GM23338 (cell line): ENCODE measurements around the gene EHD1. TPM values are rescaled to one million over a fixed set of nuclear protein-coding genes. Genes with fewer than 3 reads are reported as not detected.

Experiments
- ATAC-seq: fragments of 200-7000 bp; cut with Tn5 transposase; 3 replicates; pipeline ENCODE4 v1.9.1; 2020
- DNase-seq: peaks from one replicate; pipeline ENCODE4 v3.0.0-alpha.2; 2015; ENCODE audit warnings: low spot score
- H2AFZ ChIP-seq: fragments of 200-600 bp; sonication (generic); 2 replicates; pipeline ENCODE4 v1.8.0; 2016; ENCODE audit warnings: antibody characterized with exemption, mild to moderate bottlenecking, moderate library complexity
- H3F3A ChIP-seq: fragments of 200-600 bp; sonication (generic); replicated peaks from 2 replicates; pipeline ENCODE4 v1.8.0; 2017; ENCODE audit warnings: antibody characterized with exemption, mixed run types, low read depth
- H3K27ac ChIP-seq: fragments of 200-600 bp; sonication (generic); 2 replicates; pipeline ENCODE4 v1.6.1; 2016; ENCODE audit warnings: low read depth
- H3K27me3 ChIP-seq: fragments of 200-600 bp; sonication (generic); 2 replicates; pipeline ENCODE4 v1.8.0; 2016; ENCODE audit warnings: mild to moderate bottlenecking, mixed run types, moderate library complexity; ENCODE audit not compliant: insufficient read depth
- H3K36me3 ChIP-seq: fragments of 200-600 bp; sonication (generic); 2 replicates; pipeline ENCODE4 v1.8.0; 2016; ENCODE audit warnings: mild to moderate bottlenecking; ENCODE audit not compliant: insufficient read depth
- H3K4me1 ChIP-seq: fragments of 200-600 bp; sonication (generic); 2 replicates; pipeline ENCODE4 v1.8.0; 2016; ENCODE audit warnings: mild to moderate bottlenecking, moderate library complexity; ENCODE audit not compliant: insufficient read depth
- H3K4me2 ChIP-seq: fragments of 200-600 bp; sonication (generic); 2 replicates; pipeline ENCODE4 v1.7.1; 2017; ENCODE audit warnings: mixed run types
- H3K4me3 ChIP-seq: fragments of 200-600 bp; sonication (generic); 2 replicates; pipeline ENCODE4 v1.6.1; 2016; ENCODE audit warnings: mixed run types
- H3K79me2 ChIP-seq: fragments of 200-600 bp; sonication (generic); replicated peaks from 2 replicates; pipeline ENCODE4 v1.8.0; 2017; ENCODE audit warnings: mild to moderate bottlenecking; ENCODE audit not compliant: insufficient read depth
- H3K9me2 ChIP-seq: fragments of 200-600 bp; sonication (generic); 2 replicates; pipeline ENCODE4 v1.8.0; 2017; ENCODE audit not compliant: insufficient read depth
- H4K20me1 ChIP-seq: fragments of 200-600 bp; sonication (generic); replicated peaks from 2 replicates; pipeline ENCODE4 v1.8.0; 2017; ENCODE audit warnings: mild to moderate bottlenecking; ENCODE audit not compliant: insufficient read depth
- H3K27ac Mint-ChIP-seq: 2 replicates; pipeline ENCODE4 v1.8.0; 2020; ENCODE audit warnings: inconsistent platforms, mild to moderate bottlenecking, moderate library complexity, mixed read lengths
- H3K27me3 Mint-ChIP-seq: 3 replicates; pipeline ENCODE4 v1.8.0; 2022; ENCODE audit warnings: low read depth, mild to moderate bottlenecking, moderate library complexity, mixed read lengths, inconsistent platforms; ENCODE audit not compliant: insufficient read depth, poor library complexity
- H3K36me3 Mint-ChIP-seq: 3 replicates; pipeline ENCODE4 v1.8.0; 2021; ENCODE audit warnings: low read depth, mild to moderate bottlenecking, inconsistent platforms, moderate library complexity, mixed read lengths
- H3K4me1 Mint-ChIP-seq: 3 replicates; pipeline ENCODE4 v1.8.0; 2020; ENCODE audit warnings: mild to moderate bottlenecking, inconsistent platforms, mixed read lengths
- H3K4me3 Mint-ChIP-seq: 3 replicates; pipeline ENCODE4 v1.8.0; 2021; ENCODE audit warnings: moderate library complexity, mild to moderate bottlenecking, inconsistent platforms, mixed read lengths
- H3K9me3 Mint-ChIP-seq: 3 replicates; pipeline ENCODE4 v1.8.0; 2020; ENCODE audit warnings: moderate library complexity, mild to moderate bottlenecking, inconsistent platforms, mixed read lengths
- CREB1 ChIP-seq: fragments of 250-450 bp; sonication (Bioruptor Pico); IDR thresholded peaks from 2 replicates; pipeline ENCODE4 v1.5.0; 2020; ENCODE audit warnings: low read depth, mild to moderate bottlenecking, moderate library complexity
- ETS1 ChIP-seq: IDR thresholded peaks from 2 replicates; pipeline ENCODE4 v1.6.1; 2016; ENCODE audit warnings: antibody characterized with exemption
- EZH2 ChIP-seq: fragments of 200-600 bp; sonication (generic); IDR thresholded peaks from one replicate; pipeline ENCODE4 v1.8.0; 2017; ENCODE audit warnings: antibody characterized with exemption, mild to moderate bottlenecking, low read depth; ENCODE audit not compliant: unreplicated experiment
- EZH2phosphoT487 ChIP-seq: fragments of 200-600 bp; sonication (generic); IDR thresholded peaks from one replicate; pipeline ENCODE4 v1.8.1; 2018; ENCODE audit warnings: antibody characterized with exemption; ENCODE audit not compliant: unreplicated experiment
- JUNB ChIP-seq: IDR thresholded peaks from one replicate; pipeline ENCODE4 v1.6.1; 2016; ENCODE audit warnings: antibody characterized with exemption; ENCODE audit not compliant: unreplicated experiment
- NANOG ChIP-seq: IDR thresholded peaks from 2 replicates; pipeline ENCODE4 v1.6.1; 2016; ENCODE audit warnings: antibody characterized with exemption, borderline replicate concordance
- POLR2AphosphoS5 ChIP-seq: IDR thresholded peaks from 2 replicates; pipeline ENCODE4 v1.6.1; 2016; ENCODE audit warnings: antibody characterized with exemption, low read depth
- REST ChIP-seq: IDR thresholded peaks from one replicate; pipeline ENCODE4 v1.6.1; 2018; ENCODE audit warnings: antibody characterized with exemption; ENCODE audit not compliant: unreplicated experiment
- STAT1 ChIP-seq: IDR thresholded peaks from one replicate; pipeline ENCODE4 v1.6.1; 2016; ENCODE audit warnings: antibody characterized with exemption; ENCODE audit not compliant: unreplicated experiment
- ZNF114 ChIP-seq: fragments of 250-450 bp; sonication (Bioruptor Pico); IDR thresholded peaks from 2 replicates; pipeline ENCODE4 v1.5.0; 2020; ENCODE audit warnings: mild to moderate bottlenecking, moderate library complexity
- ZNF331 ChIP-seq: fragments of 250-450 bp; sonication (Bioruptor Pico); IDR thresholded peaks from 2 replicates; pipeline ENCODE4 v1.5.0; 2020; ENCODE audit warnings: low read depth, mild to moderate bottlenecking, moderate library complexity
- ZNF462 ChIP-seq: fragments of 250-450 bp; sonication (Bioruptor Pico); IDR thresholded peaks from 2 replicates; pipeline ENCODE4 v1.5.0; 2020; ENCODE audit warnings: mild to moderate bottlenecking, moderate library complexity
- polyA plus RNA-seq: library from polyadenylated mRNA; unstranded; fragments of >200 nt; fragmentation: Nextera tagmentation; extraction: Ambion mirVana; gene quantifications from 2 replicates; pipeline ENCODE4 v1.2.1, GENCODE V29; 2016
- total RNA-seq: library from RNA; depleted of rRNA; stranded (reverse); fragments of >200 nt; shearing (Covaris generic); gene quantifications from 2 replicates; pipeline ENCODE4 v1.2.3, GENCODE V29; 2014
- TF ChIP-seq, protein P1 (sequence below), 2 experiments: fragments of 200-600 bp in 1 of 2; sonication (generic) in 1 of 2; conservative IDR thresholded peaks; 2 replicates each; pipeline versions ENCODE4 v1.5.1 to v1.6.1; 2016 to 2017; ENCODE audit warnings: antibody characterized with exemption in 2 of 2, low read depth in 2 of 2, mild to moderate bottlenecking in 2 of 2, moderate library complexity in 1 of 2

The EHD1 gene
- total and polyA plus RNA-seq, 2 experiments from 2014 or later, result 16.7 to 69.7 TPM

DNA sequence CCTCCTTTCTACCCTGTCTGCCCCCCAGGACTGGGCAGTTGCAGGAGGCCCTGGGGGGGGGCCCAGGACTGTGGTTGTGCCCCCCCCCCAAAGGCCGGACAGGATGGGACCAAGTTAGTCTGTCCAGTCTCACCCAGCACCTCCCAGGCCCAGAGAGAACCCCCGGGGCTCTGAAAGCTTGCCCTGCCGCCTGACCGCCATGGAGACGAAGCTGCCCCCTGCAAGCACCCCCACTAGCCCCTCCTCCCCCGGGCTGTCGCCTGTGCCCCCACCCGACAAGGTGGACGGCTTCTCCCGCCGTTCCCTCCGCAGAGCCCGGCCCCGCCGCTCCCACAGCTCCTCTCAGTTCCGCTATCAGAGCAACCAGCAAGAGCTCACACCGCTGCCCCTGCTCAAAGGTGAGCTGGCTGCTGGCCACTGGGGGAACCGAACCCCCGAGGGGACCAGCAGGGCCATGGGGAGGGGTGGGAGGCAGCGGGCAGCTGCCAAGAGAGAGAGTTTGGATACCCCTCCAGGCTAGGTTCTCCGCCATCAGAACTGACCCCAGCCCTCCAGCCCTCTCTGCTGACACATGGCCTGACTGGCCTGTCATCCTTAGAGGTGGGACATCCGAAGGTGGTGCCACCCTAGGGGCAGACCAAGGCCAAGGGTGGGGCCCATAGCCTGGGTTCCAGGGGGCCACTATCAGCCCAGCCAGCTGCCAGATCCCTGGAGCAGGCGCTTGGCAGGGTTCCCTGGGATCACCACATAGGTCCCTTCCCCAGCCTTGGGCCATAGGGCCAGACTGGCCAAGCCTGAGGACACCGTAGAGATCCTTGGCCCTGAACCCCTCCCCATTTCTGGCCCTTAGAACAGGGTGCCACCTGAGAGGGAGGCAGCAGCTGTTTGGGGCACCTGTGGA lies 47.4 kb upstream of the EHD1 start:
- H2AFZ ChIP-seq, result no peak overlapping the region
- Mint-ChIP-seq H3K36me3 (no peaks in the 10 kb centered on the region), H3K4me3 (peak overlapping the region; percentile 90), H3K27me3 (peaks cover 14% of the 10 kb centered on the region), H3K27ac (no peak overlapping the region), H3K9me3 (no peaks in the 10 kb centered on the region; the same call in 2 of the 3 replicates), H3K4me1 (peaks cover 6% of the 10 kb centered on the region; the same call in 1 of the 3 replicates)
- TF ChIP-seq POLR2AphosphoS5 (no peak), REST (no peak), STAT1 (no peak), ZNF331 (CRISPR knock-in tag) (no peak), NANOG (no peak), EZH2 (no peak), ZNF114 (CRISPR knock-in tag) (no peak), ETS1 (no peak), EZH2phosphoT487 (no peak), JUNB (no peak), ZNF462 (CRISPR knock-in tag) (no peak), CREB1 (CRISPR knock-in tag) (no peak)
- TF ChIP-seq, protein P1, sequence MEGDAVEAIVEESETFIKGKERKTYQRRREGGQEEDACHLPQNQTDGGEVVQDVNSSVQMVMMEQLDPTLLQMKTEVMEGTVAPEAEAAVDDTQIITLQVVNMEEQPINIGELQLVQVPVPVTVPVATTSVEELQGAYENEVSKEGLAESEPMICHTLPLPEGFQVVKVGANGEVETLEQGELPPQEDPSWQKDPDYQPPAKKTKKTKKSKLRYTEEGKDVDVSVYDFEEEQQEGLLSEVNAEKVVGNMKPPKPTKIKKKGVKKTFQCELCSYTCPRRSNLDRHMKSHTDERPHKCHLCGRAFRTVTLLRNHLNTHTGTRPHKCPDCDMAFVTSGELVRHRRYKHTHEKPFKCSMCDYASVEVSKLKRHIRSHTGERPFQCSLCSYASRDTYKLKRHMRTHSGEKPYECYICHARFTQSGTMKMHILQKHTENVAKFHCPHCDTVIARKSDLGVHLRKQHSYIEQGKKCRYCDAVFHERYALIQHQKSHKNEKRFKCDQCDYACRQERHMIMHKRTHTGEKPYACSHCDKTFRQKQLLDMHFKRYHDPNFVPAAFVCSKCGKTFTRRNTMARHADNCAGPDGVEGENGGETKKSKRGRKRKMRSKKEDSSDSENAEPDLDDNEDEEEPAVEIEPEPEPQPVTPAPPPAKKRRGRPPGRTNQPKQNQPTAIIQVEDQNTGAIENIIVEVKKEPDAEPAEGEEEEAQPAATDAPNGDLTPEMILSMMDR (conservative IDR thresholded peaks at IDR 0.05; ENCODE audit: low read depth in 2 of 2), result no peak
- no peak overlapping the region for H3K27ac ChIP-seq
- peak overlapping the region; percentile 90; the same call in 1 of the 2 replicates for H3K4me3 ChIP-seq
- peak overlapping the region; percentile 99 for H3K4me2 ChIP-seq
- no peaks in the 10 kb centered on the region for H3K27me3 ChIP-seq
- no peaks in the 10 kb centered on the region for H3K36me3 ChIP-seq
- no peaks in the 10 kb centered on the region for H3K79me2 ChIP-seq
- no peaks in the 10 kb centered on the region for H3K9me2 ChIP-seq
- ATAC-seq (no peak), DNase-seq (no peak)
- H3F3A ChIP-seq, result no peaks in the 10 kb centered on the region
- no peaks in the 10 kb centered on the region; the same call in 1 of the 2 replicates for H4K20me1 ChIP-seq
- peaks cover 4% of the 10 kb centered on the region; the same call in 1 of the 2 replicates for H3K4me1 ChIP-seq
